Gastrocnemius medialis (tissue), 4 donors: ENCODE data around the gene PDE4B. TPM values are rescaled to one million over a fixed set of nuclear protein-coding genes. Genes with fewer than 3 reads are reported as not detected.
"Not testable (repeated sequence)": the region's sequence is repeated elsewhere in the genome, so short reads cannot be mapped to it uniquely, and the experiment has no call there.

Experiments
- ATAC-seq, 2 donors: fragments of 150-250 bp; one replicate each; pipeline ENCODE4 v1.9.1; 2016
- DNase-seq, 2 donors: peaks; one replicate each; pipeline ENCODE4 v3.0.0-alpha.2; 2019
- H3K27ac ChIP-seq, 4 donors: fragments of 200-600 bp; sonication (generic); 1 replicate in 1 of 4; 2 replicates in 3 of 4; pipeline ENCODE4 v1.5.1; 2016 to 2018; ENCODE audit warnings: mild to moderate bottlenecking in 2 of 4, moderate library complexity in 1 of 4
- H3K27me3 ChIP-seq, 3 donors: fragments of 200-600 bp; sonication (generic) in 2 of 3; 1 replicate in 1 of 3; 2 replicates in 2 of 3; pipeline versions ENCODE4 v1.5.1 to v1.6.0; 2016 to 2019; ENCODE audit warnings: mild to moderate bottlenecking in 1 of 3, moderate library complexity in 1 of 3
- H3K36me3 ChIP-seq, 2 donors: fragments of 200-600 bp; sonication (generic) in 1 of 2; one replicate each; pipeline ENCODE4 v1.5.1; 2017 to 2018
- H3K4me1 ChIP-seq, 2 donors: fragments of 200-600 bp; sonication (generic) in 1 of 2; one replicate each; pipeline ENCODE4 v1.5.1; 2016 to 2017; ENCODE audit warnings: mild to moderate bottlenecking in 2 of 2
- H3K4me3 ChIP-seq, 4 donors: fragments of 200-600 bp; sonication (generic) in 3 of 4; 1 replicate in 1 of 4; 2 replicates in 3 of 4; pipeline ENCODE4 v1.5.1; 2016 to 2019; ENCODE audit warnings: mild to moderate bottlenecking in 2 of 4
- H3K9me3 ChIP-seq, 3 donors: fragments of 200-600 bp; sonication (generic) in 2 of 3; 1 replicate in 1 of 3; 2 replicates in 2 of 3; pipeline ENCODE4 v1.5.1; 2016 to 2019
- CTCF ChIP-seq, 5 experiments: fragments of 450-650 bp in 3 of 5; fragments of 200-600 bp in 2 of 5; sonication (generic) in 2 of 5; IDR thresholded peaks in 4 of 5; conservative IDR thresholded peaks in 1 of 5; 1 replicate in 4 of 5; 2 replicates in 1 of 5; pipeline ENCODE4 v1.5.1; 2016 to 2019; ENCODE audit warnings: antibody characterized with exemption in 5 of 5, mild to moderate bottlenecking in 3 of 5, moderate library complexity in 3 of 5
- POLR2A ChIP-seq, 2 donors: fragments of 450-650 bp; IDR thresholded peaks; one replicate each; pipeline ENCODE4 v1.6.1; 2017; ENCODE audit warnings: antibody characterized with exemption in 2 of 2, mild to moderate bottlenecking in 2 of 2, moderate library complexity in 2 of 2
- in situ Hi-C, 4 donors: fragments of 200-750 bp; cut with MboI; loops; one replicate each; pipeline versions ENCODE4 v1.15.0 to v1.8.0; 2017; ENCODE audit warnings: low sequenced_read_pairs in 4 of 4
- intact Hi-C: fragments of 100-400 bp; cut with DNase I; formaldehyde crosslinking; loops from one replicate; pipeline ENCODE4 v1.15.1; 2023; ENCODE audit warnings: low total_unique reads
- total RNA-seq, 4 donors: library from RNA; depleted of rRNA; stranded (reverse); fragments of >200 nt; gene quantifications; one replicate each; pipeline versions ENCODE4 v1.1.0 to v1.2.3, GENCODE V29; 2016

The PDE4B gene
- total RNA-seq, 4 donors from 2014 or later, result 4.5 to 8.5 (median 7.9) TPM

- ATAC-seq (no peak), DNase-seq (no peak)
- in situ Hi-C loops, result no loop called here
- H3K9me3 ChIP-seq, result no peaks in the 10 kb centered on the region
- no peak overlapping the region for H3K27ac ChIP-seq
- H3K27me3 ChIP-seq, result no peaks in the 10 kb centered on the region
- TF ChIP-seq POLR2A (IDR thresholded peaks at IDR 0.05), result no peak
- no peak for TF ChIP-seq CTCF (IDR thresholded peaks at IDR 0.05 in 4 of 5, conservative IDR thresholded peaks at IDR 0.05 in 1 of 5)
- no peaks in the 10 kb centered on the region for H3K36me3 ChIP-seq
- intact Hi-C loops, result no loop called here
- H3K4me3 ChIP-seq, result no peak overlapping the region
- no peaks in the 10 kb centered on the region for H3K4me1 ChIP-seq
Observed at GRCh38 chr1:65872301-65872700, 79.6 kb downstream of the PDE4B start.

- DNase-seq, H3K27ac ChIP-seq, H3K36me3 ChIP-seq, H3K9me3 ChIP-seq, in situ Hi-C loops, ATAC-seq, H3K4me3 ChIP-seq, intact Hi-C loops, H3K4me1 ChIP-seq, H3K27me3 ChIP-seq: not testable (repeated sequence)
Observed at GRCh38 chr1:65878342-65878741, 85.6 kb downstream of the PDE4B start.

- H3K4me1 ChIP-seq, result no peaks in the 10 kb centered on the region
- no peaks in the 10 kb centered on the region for H3K36me3 ChIP-seq
- no peak overlapping the region for H3K4me3 ChIP-seq
- no peaks in the 10 kb centered on the region for H3K27me3 ChIP-seq
- ATAC-seq (no peak), DNase-seq (no peak)
- intact Hi-C loops (no loop called here), in situ Hi-C loops (no loop called here)
- no peaks in the 10 kb centered on the region for H3K9me3 ChIP-seq
- H3K27ac ChIP-seq, result no peak overlapping the region
- no peak for TF ChIP-seq POLR2A (IDR thresholded peaks at IDR 0.05)
- TF ChIP-seq CTCF (IDR thresholded peaks at IDR 0.05 in 4 of 5, conservative IDR thresholded peaks at IDR 0.05 in 1 of 5), result no peak
Observed at GRCh38 chr1:65880611-65881010, 87.9 kb downstream of the PDE4B start.

GRCh38 chr1:65881067-65881594 is 88.4 kb downstream of the PDE4B start:
- Histone ChIP-seq H3K36me3 (no peaks in the 10 kb centered on the region), H3K27me3 (no peaks in the 10 kb centered on the region), H3K9me3 (no peaks in the 10 kb centered on the region), H3K4me3 (no peak overlapping the region), H3K27ac (no peak overlapping the region), H3K4me1 (no peaks in the 10 kb centered on the region)
- TF ChIP-seq CTCF (IDR thresholded peaks at IDR 0.05 in 4 of 5, conservative IDR thresholded peaks at IDR 0.05 in 1 of 5) (no peak), POLR2A (IDR thresholded peaks at IDR 0.05) (no peak)
- no peak for DNase-seq
- intact Hi-C loops, result no loop called here
- in situ Hi-C loops, result no loop called here
- ATAC-seq, result no peak

GRCh38 chr1:65882076-65882475 is 89.4 kb downstream of the PDE4B start:
- in situ Hi-C loops, result no loop called here

More at GRCh38 chr1:65882076-65882475, 89.4 kb downstream of the PDE4B start:
- TF ChIP-seq POLR2A (IDR thresholded peaks at IDR 0.05) (no peak), CTCF (IDR thresholded peaks at IDR 0.05 in 4 of 5, conservative IDR thresholded peaks at IDR 0.05 in 1 of 5) (no peak)
- DNase-seq (no peak), ATAC-seq (no peak)
- H3K4me3 ChIP-seq, result no peak overlapping the region
- no peak overlapping the region for H3K27ac ChIP-seq
- no peaks in the 10 kb centered on the region for H3K9me3 ChIP-seq
- H3K27me3 ChIP-seq, result no peaks in the 10 kb centered on the region
- H3K36me3 ChIP-seq, result no peaks in the 10 kb centered on the region
- H3K4me1 ChIP-seq, result no peaks in the 10 kb centered on the region
- intact Hi-C loops, result no loop called here
